Muscle of leg (tissue), 11 donors: ENCODE results near the gene NFYB. TPM values are rescaled to one million over a fixed set of nuclear protein-coding genes. Genes with fewer than 3 reads are reported as not detected.
"Not testable (repeated sequence)": the region's sequence is repeated elsewhere in the genome, so short reads cannot be mapped to it uniquely, and the experiment has no call there.

Experiments
- DNase-seq: peaks from one replicate; pipeline ENCODE4 v3.0.0; 2013
- H3K27ac ChIP-seq: one replicate; pipeline ENCODE4 v1.5.1; 2013; ENCODE audit warnings: mild to moderate bottlenecking, low read length, control low read depth
- H3K27me3 ChIP-seq: one replicate; pipeline ENCODE4 v1.6.1; 2013; ENCODE audit warnings: low read length; ENCODE audit not compliant: control insufficient read depth, insufficient read depth
- H3K36me3 ChIP-seq: one replicate; pipeline ENCODE4 v1.6.1; 2013; ENCODE audit warnings: low read length; ENCODE audit not compliant: control insufficient read depth, insufficient read depth
- H3K4me1 ChIP-seq: one replicate; pipeline ENCODE4 v1.6.1; 2013; ENCODE audit warnings: low read length; ENCODE audit not compliant: control insufficient read depth, insufficient read depth
- H3K4me3 ChIP-seq: one replicate; pipeline ENCODE4 v1.5.1; 2013; ENCODE audit warnings: low read length, control low read depth
- H3K9me3 ChIP-seq: replicated peaks from 2 replicates; pipeline ENCODE4 v1.6.1; 2013; ENCODE audit warnings: low read depth, low read length; ENCODE audit not compliant: control insufficient read depth
- WGBS: methylation state at CpG from one replicate; pipeline ENCODE4 v1.1.5; 2013; ENCODE audit warnings: missing lambda C conversion rate; ENCODE audit not compliant: insufficient coverage; 5-methylcytosine and 5-hydroxymethylcytosine counted together
- polyA plus RNA-seq, 8 donors: library from polyadenylated mRNA; unstranded; fragments of 120-200 nt; gene quantifications; one replicate each; pipeline versions ENCODE4 v1.2.1 to v1.2.3, GENCODE V29; 2013; ENCODE audit warnings: inconsistent platforms in 1 of 8, low replicate concordance in 1 of 8; ENCODE audit not compliant: insufficient read length in 8 of 8, insufficient read depth in 1 of 8
- total RNA-seq: library from RNA; stranded (reverse); fragments of 120-200 nt; gene quantifications from one replicate; pipeline ENCODE4 v1.2.4, GENCODE V29; 2013

The NFYB gene
- total and polyA plus RNA-seq, 9 donors = 28.4 to 54.6 (median 39.7) TPM

DNA sequence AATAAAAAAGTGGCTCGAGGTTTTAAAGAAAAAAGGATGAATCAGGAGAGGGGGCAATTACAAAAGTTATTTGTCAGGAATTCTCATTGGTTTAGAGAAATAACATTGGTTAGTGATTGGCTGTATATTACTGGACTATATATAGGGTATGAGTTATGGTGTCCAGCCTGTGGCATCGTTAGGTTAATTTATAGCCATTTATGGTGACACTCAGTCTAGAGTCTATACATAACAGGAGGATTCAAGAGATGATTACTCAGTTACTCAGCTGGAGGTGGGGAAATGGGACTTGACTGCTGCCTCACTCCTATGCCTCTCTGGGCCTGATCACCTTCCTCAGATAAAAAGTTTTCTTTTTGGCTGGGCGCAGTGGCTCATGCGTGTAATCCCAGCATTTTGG, 25.6 kb upstream of the NFYB start:
- H3K9me3 ChIP-seq = no peaks in the 10 kb centered on the region
- WGBS = 88% methylated on average over 3 of the region's 4 CpGs
- no peak for DNase-seq
- no peaks in the 10 kb centered on the region for H3K36me3 ChIP-seq
- H3K4me3 ChIP-seq = no peak overlapping the region
- H3K4me1 ChIP-seq = no peaks in the 10 kb centered on the region
- no peaks in the 10 kb centered on the region for H3K27me3 ChIP-seq
- no peak overlapping the region for H3K27ac ChIP-seq

- H3K27ac ChIP-seq, H3K4me1 ChIP-seq, H3K27me3 ChIP-seq, H3K9me3 ChIP-seq, DNase-seq, H3K4me3 ChIP-seq, H3K36me3 ChIP-seq: not testable (repeated sequence)
- 80% methylated on average over 1 of the region's 3 CpGs for WGBS
Measured at GRCh38 chr12:104163028-104163427, 25.0 kb upstream of the NFYB start.

- Histone ChIP-seq H3K4me3 (no peak overlapping the region), H3K36me3 (no peaks in the 10 kb centered on the region), H3K27ac (no peak overlapping the region), H3K9me3 (no peaks in the 10 kb centered on the region), H3K27me3 (no peaks in the 10 kb centered on the region), H3K4me1 (no peaks in the 10 kb centered on the region)
- DNase-seq = no peak
- WGBS = 92% methylated on average over 3 of the region's 8 CpGs
Measured at GRCh38 chr12:104155711-104156555, 17.9 kb upstream of the NFYB start.

DNA sequence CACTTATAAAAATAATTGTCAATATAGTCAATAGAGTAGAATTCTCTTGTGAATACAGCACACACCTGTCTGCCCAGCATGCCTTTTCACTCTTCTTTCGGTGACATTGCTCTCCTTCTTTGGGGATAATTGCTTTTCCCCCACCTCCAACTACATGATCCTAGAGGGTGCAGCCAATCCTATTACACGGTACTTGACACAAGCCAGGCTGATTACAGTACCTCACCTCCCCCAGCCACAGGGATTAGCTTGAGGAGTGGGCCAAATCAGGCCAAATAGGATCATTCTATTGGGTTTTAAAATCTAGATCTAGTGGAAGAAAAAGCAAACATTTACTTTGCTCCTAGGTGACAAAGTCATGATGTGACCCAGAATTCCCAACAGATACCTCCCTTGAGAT, 16.8 kb upstream of the NFYB start:
- DNase-seq = no peak
- Histone ChIP-seq H3K27me3 (no peaks in the 10 kb centered on the region), H3K27ac (no peak overlapping the region), H3K4me1 (no peaks in the 10 kb centered on the region), H3K9me3 (no peaks in the 10 kb centered on the region), H3K36me3 (no peaks in the 10 kb centered on the region), H3K4me3 (no peak overlapping the region)
- WGBS = no CpG with 5 or more reads among the region's 2 CpGs

DNA sequence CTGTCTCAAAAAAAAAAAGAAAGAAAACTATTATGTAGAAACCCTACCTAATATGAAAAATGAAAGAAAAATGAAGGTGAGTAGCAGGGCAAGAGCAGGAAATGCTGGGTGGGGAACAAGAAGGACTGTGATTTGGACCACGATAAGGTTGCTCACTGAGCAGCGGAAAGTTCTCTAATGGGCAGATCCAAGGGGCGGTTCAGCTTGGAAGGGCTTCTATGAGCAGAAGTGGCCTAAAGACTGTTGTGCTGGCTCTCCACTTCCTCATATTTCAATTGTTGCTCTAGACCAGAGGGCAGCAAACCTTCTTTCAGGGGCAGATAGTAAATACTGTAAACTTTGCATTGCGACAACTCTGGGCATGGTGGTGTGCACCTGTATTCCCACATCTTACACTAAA, 16.3 kb upstream of the NFYB start:
- no peak overlapping the region for H3K4me3 ChIP-seq
- H3K27me3 ChIP-seq = no peaks in the 10 kb centered on the region
- DNase-seq = no peak
- H3K36me3 ChIP-seq = no peaks in the 10 kb centered on the region
- 68% methylated on average over 2 of the region's 4 CpGs for WGBS
- no peaks in the 10 kb centered on the region for H3K9me3 ChIP-seq
- H3K27ac ChIP-seq = no peak overlapping the region
- H3K4me1 ChIP-seq = no peaks in the 10 kb centered on the region

DNA sequence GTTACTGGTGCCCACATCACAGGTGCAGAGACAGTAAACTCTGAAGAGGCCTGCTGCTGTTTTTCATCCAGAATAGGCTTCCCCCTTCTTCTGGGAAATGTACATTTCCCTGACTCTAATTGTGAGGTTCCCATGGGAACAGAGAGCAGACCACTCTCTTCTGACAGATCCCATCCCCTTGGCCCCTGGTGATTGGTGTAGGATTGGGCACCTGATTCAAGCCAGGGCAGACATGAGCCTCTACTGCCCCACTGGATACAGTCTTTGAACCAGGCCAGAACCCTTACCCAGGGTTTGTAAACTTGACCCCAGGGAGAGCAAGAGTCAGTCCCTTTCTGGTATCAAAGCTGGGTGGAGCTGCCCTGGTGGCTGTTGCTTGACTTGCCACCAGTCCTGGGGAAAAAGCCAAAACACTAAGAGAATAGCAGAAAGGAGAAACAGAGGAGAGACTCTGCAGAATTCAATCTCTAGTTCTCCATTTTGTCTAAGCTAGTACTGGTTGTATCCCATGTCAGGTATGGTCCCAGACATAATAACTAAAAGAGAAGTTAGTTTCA, 14.8 kb upstream of the NFYB start:
- no peak for DNase-seq
- Histone ChIP-seq H3K27me3 (no peaks in the 10 kb centered on the region), H3K4me1 (no peaks in the 10 kb centered on the region), H3K4me3 (no peak overlapping the region), H3K9me3 (no peaks in the 10 kb centered on the region), H3K36me3 (no peaks in the 10 kb centered on the region), H3K27ac (no peak overlapping the region)

DNA sequence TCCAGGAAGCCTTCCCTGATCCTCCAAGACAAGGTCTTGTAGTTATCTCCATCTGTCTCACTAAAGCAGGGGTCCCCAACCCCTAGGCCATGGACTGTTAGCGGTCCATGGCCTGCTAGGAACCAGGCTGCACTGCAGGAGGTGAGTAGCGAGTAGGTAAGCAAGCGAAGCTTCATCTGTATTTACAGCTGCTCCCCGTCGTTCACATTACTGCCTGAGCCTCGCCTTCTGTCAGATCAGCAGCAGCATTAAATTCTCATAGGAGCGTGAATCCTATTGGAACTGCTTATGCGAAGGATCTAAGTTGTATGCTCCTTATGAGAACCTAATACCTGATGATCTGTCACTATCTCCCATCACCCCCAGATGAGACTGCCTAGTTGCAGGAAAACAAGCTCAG, 12.4 kb upstream of the NFYB start:
- no peak overlapping the region for H3K27ac ChIP-seq
- WGBS = 59% methylated on average over 7 of the region's 8 CpGs
- no peaks in the 10 kb centered on the region for H3K36me3 ChIP-seq
- H3K27me3 ChIP-seq = no peaks in the 10 kb centered on the region
- no peak for DNase-seq
- H3K4me3 ChIP-seq = no peak overlapping the region
- no peaks in the 10 kb centered on the region for H3K4me1 ChIP-seq
- no peaks in the 10 kb centered on the region for H3K9me3 ChIP-seq

DNA sequence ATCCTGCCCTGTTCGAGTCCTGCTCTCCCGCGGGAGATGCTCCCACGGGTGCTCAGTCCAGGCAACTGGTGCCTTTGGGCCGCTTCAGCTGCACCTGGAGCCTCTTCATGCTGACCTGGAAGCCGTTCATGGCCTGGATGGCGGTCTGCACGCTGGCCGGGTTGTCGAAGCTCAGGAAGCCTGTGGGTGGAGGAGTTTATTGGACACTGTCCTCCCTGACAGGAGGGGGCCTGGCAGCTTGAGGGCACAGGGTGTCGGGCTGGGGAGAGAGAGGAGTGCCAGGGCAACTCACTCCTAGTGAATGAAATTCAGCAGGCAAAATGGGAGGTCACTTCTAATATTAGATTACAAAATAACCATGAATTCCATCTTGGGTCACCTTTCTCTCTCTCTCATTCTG, 9.3 kb upstream of the NFYB start:
- no peak overlapping the region for H3K4me3 ChIP-seq
- 74% methylated on average over 9 of the region's 11 CpGs for WGBS
- no peak for DNase-seq
- H3K36me3 ChIP-seq = no peaks in the 10 kb centered on the region
- no peaks in the 10 kb centered on the region for H3K4me1 ChIP-seq
- no peak overlapping the region for H3K27ac ChIP-seq
- H3K27me3 ChIP-seq = no peaks in the 10 kb centered on the region
- no peaks in the 10 kb centered on the region for H3K9me3 ChIP-seq

GRCh38 chr12:104143918-104144317, 5.9 kb upstream of the NFYB start:
- no peak for DNase-seq
- peaks cover under 1% of the 10 kb centered on the region for H3K4me1 ChIP-seq
- no peaks in the 10 kb centered on the region for H3K36me3 ChIP-seq
- no peak overlapping the region for H3K27ac ChIP-seq
- WGBS = no CpG with 5 or more reads among the region's 1 CpG
- H3K4me3 ChIP-seq = no peak overlapping the region
- H3K9me3 ChIP-seq = no peaks in the 10 kb centered on the region
- no peaks in the 10 kb centered on the region for H3K27me3 ChIP-seq

DNA sequence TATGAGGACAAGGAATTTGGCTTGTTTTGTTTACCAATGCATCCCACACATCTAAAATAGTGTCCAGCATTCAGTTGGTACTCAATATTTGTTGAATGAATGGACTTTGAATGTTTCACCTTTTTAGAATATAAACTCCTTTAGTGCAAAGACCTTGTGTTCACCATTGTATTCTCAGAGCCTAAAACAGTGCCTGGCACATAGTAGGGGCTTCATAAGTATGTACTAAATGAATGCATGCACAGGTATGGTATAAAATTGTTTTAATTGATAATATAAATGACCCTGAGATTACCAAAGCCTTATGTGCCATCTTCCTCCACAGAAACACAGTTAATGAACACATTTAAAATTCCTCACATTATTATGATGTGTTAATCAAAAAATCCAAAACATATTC, 5.0 kb upstream of the NFYB start:
- Histone ChIP-seq H3K36me3 (no peaks in the 10 kb centered on the region), H3K27ac (no peak overlapping the region), H3K27me3 (no peaks in the 10 kb centered on the region), H3K4me1 (peaks cover 7% of the 10 kb centered on the region), H3K4me3 (no peak overlapping the region), H3K9me3 (no peaks in the 10 kb centered on the region)
- DNase-seq = no peak

GRCh38 chr12:104142543-104142942, 4.5 kb upstream of the NFYB start:
- 47% methylated on average over 2 of the region's 2 CpGs for WGBS
- H3K4me3 ChIP-seq = no peak overlapping the region
- DNase-seq = no peak
- no peaks in the 10 kb centered on the region for H3K9me3 ChIP-seq
- no peaks in the 10 kb centered on the region for H3K36me3 ChIP-seq
- H3K27ac ChIP-seq = no peak overlapping the region
- H3K27me3 ChIP-seq = no peaks in the 10 kb centered on the region
- H3K4me1 ChIP-seq = peaks cover 7% of the 10 kb centered on the region
